HG02970 (cell line): ENCODE results near the gene PRKAR1B.

Experiments used
- ATAC-seq: cut with Tn5 transposase; IDR thresholded peaks from one replicate; pipeline ENCODE4 v1.9.1; 2021; ENCODE audit warnings: mild to moderate bottlenecking, moderate library complexity, moderate number of reproducible peaks; ENCODE audit not compliant: unreplicated experiment, low FRiP score

Gene PRKAR1B

GRCh38 chr7:698515-699475 lies 28.3 kb downstream of the PRKAR1B start:
- ATAC-seq: no peak

GRCh38 chr7:696812-697551 lies 30.1 kb downstream of the PRKAR1B start:
- ATAC-seq: no peak

- no peak for ATAC-seq
Observed at GRCh38 chr7:696426-696811, 30.7 kb downstream of the PRKAR1B start.

GRCh38 chr7:693280-693679 lies 33.8 kb downstream of the PRKAR1B start:
- no peak for ATAC-seq

- ATAC-seq: no peak
Observed at GRCh38 chr7:691361-692045, 35.6 kb downstream of the PRKAR1B start.

GRCh38 chr7:690478-691360 lies 36.4 kb downstream of the PRKAR1B start:
- no peak for ATAC-seq

- no peak for ATAC-seq
Observed at GRCh38 chr7:685540-685939, 41.5 kb downstream of the PRKAR1B start.

- no peak for ATAC-seq
Observed at GRCh38 chr7:684416-684815, 42.7 kb downstream of the PRKAR1B start.

- no peak for ATAC-seq
Observed at GRCh38 chr7:683526-684205, 43.4 kb downstream of the PRKAR1B start.

GRCh38 chr7:682810-683209 lies 44.3 kb downstream of the PRKAR1B start:
- ATAC-seq: no peak

- ATAC-seq: no peak
Observed at GRCh38 chr7:681551-682307, 45.4 kb downstream of the PRKAR1B start.

GRCh38 chr7:680411-681127 lies 46.5 kb downstream of the PRKAR1B start:
- ATAC-seq: no peak

GRCh38 chr7:676972-677385 lies 50.1 kb downstream of the PRKAR1B start:
- ATAC-seq: no peak

- no peak for ATAC-seq
Observed at GRCh38 chr7:676246-676971, 50.7 kb downstream of the PRKAR1B start.

GRCh38 chr7:674454-675410 lies 52.3 kb downstream of the PRKAR1B start:
- ATAC-seq: no peak

GRCh38 chr7:673681-674453 lies 53.2 kb downstream of the PRKAR1B start:
- no peak for ATAC-seq
